SK-MEL-5 (cell line): ENCODE measurements around the gene GRIK1. TPM values are rescaled to one million over a fixed set of nuclear protein-coding genes. Genes with fewer than 3 reads are reported as not detected.

Source experiments
- DNase-seq: peaks from one replicate; pipeline ENCODE4 v3.0.0-alpha.2; 2016; ENCODE audit warnings: low read depth, low spot score
- in situ Hi-C: cut with HindIII; loops from 2 replicates; pipeline ENCODE4 v1.10.0; 2016; ENCODE audit warnings: low sequenced_read_pairs, high pct_unique_total_duplicates, low pct_unique_long_range_greater_than_20kb
- total RNA-seq: library from RNA; depleted of rRNA; stranded (reverse); fragments of >200 nt; shearing (Covaris generic); gene quantifications from 2 replicates; pipeline ENCODE4 v1.2.3, GENCODE V29; 2014

The GRIK1 gene
- total RNA-seq, 1 experiment from 2014 or later, result 0.11 TPM

DNA sequence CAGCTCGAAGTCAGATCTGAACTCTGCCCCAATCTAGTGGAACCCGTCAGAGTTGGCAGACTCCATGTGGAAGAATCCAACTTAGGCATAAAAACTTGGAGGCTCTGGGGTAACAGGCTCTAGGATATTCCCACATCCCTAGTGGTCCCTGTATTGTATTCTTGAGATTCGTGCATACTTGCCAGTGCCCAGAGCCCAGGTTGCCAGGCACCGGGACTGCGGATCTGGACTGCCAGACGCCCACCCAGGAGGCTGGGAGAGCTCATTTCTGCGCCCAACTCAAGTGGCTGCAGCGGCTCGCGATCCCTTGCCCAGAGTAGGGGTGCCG, 1.1 kb downstream of the GRIK1 start:
- no peak for DNase-seq
- in situ Hi-C loops, result no loop called here

DNA sequence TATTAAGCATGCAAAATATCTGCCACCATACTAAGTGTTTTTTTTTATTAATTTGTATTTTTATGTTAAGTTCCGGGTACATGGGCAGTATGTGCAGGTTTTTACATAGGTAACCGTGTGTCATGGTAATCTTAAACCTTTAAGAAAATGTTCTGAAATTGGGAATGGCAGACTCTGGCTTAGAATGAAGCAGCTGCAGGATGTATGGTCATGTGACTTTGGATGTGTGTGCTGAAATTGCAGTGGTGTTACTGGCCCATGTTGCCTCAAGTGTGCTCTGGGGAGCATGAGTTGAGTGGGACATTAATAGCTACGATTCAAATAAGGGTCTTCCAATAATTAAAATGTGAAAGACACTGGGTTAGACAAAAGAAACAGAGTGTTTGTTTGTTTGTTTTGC, 6.7 kb downstream of the GRIK1 start:
- no peak for DNase-seq
- in situ Hi-C loops, result no loop called here

DNA sequence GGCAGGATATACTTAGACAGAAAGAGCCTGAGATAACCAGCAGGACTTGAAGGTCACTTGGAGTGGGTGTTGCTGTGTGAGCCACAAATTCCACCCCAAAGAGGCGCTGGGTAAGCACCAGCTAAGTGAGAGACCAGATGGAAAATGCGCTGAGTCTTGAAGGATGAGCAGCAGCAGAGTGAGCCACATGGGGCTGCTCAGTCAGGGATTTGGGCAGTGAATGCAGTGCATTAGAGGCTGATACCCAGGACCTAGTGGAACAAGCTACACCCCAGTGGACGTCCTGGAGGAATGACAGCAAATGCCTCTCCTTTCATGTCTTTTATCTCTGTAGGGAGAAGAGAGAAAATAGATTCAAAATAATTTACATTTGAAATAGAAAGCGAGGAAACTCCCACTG, 11.3 kb downstream of the GRIK1 start:
- in situ Hi-C loops, result no loop called here
- DNase-seq, result no peak

DNA sequence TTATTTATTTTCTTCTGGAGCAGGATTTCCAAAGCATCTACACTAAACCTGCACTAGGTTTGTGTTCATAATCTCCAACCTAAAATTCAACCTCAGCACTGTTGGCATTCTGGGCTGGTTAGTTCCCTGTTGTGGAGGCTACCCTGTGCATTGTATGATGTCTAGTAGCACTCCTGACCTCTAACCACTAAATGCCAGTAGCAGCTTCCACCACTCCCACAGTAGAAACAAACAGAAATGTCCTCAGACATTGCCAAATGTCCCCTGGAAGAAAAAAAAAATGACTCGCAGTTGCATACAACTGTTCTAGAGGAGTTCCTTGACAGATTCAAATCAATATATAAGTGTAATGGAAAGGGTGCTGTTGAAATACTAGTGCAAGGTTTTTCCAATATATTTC, 18.9 kb downstream of the GRIK1 start:
- in situ Hi-C loops, result no loop called here
- DNase-seq, result no peak

DNA sequence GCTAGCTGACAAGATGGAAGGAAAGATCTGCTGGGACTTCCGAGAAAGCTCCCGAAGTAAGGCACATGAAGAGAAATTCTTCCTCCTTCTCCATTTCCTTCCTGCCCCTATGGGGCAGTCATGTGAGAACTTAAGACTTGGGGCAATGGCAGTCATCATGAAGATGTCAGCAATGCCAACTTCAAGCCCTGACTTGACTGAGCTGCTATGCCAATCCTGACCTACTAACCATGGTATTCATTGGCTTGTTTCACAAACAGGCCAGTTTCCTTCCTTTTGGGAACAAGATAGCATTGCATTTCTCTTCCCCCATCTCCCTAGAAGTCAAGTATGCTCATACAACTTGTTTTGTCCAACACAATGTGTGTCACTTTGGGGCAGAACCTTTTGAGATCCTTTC, 25.5 kb downstream of the GRIK1 start:
- in situ Hi-C loops, result no loop called here
- no peak for DNase-seq

DNA sequence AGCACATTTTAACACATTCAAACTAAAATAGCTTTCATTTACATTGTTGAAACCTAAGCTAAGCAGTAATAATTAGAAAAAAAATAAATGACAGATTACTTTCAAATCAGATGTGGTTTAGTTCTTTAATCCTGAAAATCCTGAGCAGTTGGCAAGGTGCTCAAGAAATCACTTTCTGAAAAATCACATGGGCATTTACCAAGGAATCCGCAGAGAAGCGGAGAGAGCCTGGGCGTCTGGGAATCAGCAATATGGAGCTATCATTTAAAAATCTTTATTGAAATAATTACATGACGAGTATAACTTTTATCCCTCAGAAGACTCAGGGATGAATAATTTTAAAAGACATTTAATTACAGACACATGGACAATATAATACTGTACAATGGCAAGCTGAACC, 30.2 kb downstream of the GRIK1 start:
- DNase-seq, result no peak
- in situ Hi-C loops, result no loop called here

DNA sequence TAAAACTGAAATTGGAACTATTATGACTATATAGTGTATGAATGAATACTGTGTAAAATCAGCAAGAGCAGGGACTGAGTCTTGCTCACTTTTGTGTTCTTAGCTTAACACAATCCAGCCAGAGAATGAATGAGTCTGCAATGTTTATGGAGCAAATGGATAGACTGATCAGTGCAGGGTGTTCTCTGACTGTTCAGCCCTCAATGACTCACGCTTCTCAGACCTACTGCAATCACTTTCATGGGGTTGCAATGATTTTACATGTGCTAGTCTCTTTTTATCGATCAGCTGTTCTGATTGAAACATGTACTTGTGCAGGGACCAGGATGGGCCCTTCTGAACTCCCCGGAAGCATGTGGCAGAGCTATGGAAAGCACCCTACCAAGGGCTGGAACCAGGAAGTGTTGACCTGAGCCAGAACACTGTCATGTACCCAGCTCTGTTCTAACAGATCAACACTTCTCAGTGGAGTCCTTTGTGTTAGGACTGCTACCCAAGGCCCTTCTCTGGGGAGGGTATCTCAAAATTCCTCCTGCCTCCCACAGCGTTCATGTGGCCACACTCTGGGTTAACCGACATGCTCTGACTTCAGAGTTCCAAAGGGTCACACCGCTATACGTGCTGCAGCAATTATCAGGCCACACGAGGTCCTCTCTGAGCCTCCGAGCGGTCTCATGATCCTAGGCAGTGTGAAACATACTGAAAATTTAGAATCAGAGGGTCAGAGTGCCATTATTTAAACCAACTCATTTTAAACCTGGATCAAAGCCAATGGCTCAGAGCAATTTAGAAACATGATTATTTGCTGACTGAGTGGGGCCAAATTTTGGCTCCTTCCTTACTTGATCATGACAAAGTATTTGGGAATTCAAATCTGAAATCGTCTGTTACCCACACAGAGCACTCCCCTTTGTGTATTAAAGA, 35.2 kb downstream of the GRIK1 start:
- DNase-seq, result peak; percentile 21
- in situ Hi-C loops, result no loop called here

DNA sequence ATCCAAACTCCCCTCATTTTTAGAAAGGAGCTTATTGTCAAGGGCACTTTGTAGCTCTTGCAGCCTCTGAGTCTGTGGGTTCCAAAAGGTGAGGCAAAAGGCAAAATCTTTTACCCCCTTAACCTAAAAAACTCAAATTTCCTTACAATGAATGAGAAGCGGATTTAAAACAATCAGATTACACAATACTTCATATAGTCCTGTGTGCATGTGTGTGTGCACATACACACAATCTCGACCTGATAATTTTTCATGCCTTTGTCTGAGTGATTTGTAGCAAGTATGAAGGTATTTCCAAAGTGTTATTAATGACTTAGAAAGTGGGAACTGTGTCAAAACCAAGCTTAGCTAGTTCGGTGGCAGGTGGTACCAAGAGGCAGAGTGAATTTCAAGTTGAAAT, 42.9 kb downstream of the GRIK1 start:
- DNase-seq, result no peak
- in situ Hi-C loops, result no loop called here

DNA sequence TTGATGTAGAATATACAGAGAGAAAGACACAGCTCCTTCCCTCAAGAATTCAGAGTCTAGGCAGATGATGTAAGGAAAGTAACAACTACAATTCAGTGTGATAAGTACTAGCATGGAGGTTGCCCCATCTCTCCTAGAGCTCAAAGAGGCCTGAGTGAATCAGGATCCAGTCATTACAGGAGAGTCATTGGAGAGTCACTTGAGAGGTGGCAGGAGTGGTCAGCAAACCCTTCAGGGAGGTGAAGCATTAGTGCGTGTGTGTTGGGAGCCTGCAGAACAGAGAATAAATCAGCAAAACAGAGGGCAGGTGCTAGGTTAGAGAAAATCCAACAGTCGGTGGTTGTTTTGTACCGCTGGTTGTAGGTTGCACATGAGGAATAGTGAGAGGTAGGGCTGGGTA, 46.1 kb downstream of the GRIK1 start:
- DNase-seq, result no peak
- in situ Hi-C loops, result no loop called here

DNA sequence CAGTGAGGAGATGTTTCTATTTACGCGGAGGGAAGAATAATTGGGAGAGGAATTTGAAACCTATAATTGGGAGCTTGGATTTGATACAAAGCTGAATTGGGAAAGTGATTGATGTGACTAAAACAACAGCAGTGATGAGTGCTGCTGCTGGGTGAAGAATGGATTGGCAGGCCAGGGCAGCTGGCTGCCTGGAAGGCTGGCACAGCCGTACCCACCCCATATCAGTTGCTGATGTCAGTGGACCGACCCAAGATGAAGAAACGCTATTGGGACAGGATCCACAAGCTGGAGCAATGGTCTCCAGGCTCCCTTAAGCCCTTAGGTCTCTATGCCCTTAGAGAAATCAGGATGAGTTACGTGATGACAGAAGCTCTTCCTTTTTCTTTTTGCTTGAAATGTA, 47.4 kb downstream of the GRIK1 start:
- no peak for DNase-seq
- in situ Hi-C loops, result no loop called here

DNA sequence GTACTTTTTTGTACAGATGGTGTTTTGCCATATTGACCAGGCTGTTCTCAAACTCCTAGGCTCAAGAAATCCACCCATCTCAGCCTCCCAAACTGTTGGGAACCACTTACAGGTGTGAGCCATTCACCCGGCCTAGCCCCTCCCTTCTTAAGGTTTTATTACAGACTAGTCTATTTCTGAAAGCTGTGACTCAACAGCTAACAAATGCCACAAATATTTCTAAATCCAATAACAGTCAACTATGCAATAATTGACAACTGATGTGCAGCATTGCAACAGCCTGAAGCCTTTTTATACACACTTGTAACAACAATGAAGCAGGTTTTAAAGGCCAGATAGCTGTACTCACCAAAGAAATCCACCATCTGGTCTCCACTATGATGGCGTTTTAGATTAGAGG, 51.4 kb downstream of the GRIK1 start:
- in situ Hi-C loops, result no loop called here

DNA sequence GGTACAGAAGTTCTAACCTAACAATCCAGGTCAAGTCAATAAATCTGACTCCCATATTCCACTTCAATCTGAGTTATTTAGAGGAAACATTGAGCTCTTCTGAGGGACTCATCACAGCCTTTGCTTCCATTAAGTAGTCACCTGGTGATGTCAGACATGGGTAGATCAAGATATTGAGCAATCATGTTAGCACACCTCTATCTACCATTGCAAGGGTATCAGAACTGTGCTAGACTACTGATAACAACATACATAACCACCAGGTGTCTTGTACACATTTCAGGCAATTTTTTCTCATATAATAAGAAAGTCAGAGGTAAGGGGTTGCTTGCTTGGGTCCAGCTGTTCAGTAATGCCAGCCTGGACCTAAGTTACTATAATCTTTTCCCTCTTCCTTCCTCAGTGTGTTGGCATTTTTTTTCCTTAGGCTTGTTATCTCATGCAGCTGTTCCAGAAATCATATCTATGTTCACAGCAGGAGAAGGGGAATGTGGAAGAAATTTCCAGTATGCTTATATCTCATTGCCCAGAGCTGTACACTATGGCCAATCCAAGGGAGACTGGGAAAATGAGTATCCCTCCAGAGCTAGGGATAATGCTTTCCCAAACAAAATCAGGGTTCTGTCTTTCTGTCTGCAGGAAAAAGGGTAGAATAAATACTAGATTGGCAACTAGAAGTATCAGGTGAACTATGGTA, 52.3 kb downstream of the GRIK1 start:
- in situ Hi-C loops, result no loop called here
- DNase-seq, result no peak

More for the DNA sequence above, 51.4 kb downstream of the GRIK1 start:
- no peak for DNase-seq

DNA sequence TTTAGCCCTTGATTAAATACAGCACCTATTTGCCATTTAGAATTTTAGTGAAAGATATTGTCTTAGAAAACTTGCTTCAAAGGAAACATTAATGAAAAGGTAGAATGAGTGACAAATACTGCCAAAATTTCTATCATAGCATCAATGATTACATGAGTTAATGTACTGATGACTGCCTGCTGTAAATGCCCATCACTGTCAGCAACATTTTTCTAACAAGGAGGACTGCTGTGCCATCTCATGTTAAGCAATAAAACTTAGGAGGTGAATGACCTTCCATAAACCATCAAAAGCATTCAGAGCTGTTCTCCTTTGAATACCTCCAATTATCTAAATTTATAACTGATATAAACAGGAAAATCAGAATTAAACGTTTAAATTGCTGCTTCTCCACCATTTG, 54.3 kb downstream of the GRIK1 start:
- DNase-seq, result no peak
- in situ Hi-C loops, result no loop called here

DNA sequence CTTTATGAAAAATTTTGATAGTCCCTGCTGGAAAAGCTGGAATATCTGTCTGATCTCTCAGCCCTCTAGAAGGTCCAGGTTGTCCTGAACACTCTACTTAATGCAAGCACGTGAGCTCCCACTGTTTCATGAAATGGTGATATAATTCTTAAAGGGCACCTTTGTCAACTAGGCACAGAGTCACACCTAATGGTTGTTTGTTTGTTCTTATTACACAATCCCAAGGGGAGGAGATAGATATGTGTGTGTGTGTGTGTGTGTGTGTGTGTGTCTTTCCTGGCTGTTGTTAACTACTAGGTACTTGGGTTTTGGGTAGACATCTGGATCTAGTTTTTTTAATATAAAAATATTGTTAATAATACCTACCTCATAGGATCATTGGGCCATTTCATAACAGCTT, 63.9 kb downstream of the GRIK1 start:
- no peak for DNase-seq
- in situ Hi-C loops, result no loop called here

DNA sequence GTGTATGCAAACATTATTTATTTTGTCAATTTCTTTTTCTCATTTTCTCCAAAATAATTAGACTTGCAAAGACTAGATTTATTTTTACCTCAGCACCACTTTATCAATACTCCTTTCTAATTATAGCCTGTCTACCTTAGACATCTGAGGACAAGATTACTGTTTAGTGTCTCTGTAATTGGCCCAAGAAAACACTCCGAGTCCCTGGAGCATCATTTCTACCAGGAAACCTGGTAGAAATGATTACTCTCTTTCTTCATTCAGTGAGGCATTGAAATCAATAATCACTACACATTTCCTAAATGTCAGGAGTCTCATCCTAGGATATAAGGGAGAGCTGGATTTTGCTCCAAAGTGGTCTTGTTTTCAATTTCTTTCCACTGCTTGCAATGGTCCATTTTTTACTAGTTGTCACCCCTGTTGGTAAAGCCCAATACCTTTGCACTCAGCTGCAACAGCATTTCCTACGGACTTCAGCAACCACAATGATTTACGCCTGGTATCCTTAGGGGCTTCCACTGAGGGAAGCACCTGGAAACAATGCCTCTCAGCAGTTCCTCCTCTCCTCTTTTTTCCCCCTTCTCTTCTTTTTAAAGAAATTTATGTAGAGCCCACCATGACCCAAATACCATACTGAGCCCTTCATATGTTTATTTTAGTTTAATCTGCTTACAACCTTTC, 64.6 kb downstream of the GRIK1 start:
- no peak for DNase-seq
- in situ Hi-C loops, result no loop called here

DNA sequence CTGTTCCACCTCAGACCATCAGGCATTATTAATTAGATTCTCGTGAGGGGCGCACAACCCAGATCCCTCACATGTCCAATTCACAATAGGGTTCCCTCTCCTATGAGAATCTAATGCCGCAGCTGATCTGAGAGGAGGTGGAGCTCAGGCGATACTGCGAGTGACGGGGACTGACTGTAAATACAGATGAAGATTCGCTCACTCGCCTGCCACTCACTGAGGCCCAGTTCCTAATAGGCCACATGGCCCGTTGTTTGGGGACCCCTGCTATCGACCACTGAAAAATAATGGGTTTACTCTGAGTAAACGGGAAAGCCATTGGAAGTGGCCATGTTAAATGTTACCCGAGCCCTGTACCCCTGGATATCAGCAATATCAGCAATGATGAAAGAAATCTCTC, 65.9 kb downstream of the GRIK1 start:
- no peak for DNase-seq
- in situ Hi-C loops, result no loop called here

DNA sequence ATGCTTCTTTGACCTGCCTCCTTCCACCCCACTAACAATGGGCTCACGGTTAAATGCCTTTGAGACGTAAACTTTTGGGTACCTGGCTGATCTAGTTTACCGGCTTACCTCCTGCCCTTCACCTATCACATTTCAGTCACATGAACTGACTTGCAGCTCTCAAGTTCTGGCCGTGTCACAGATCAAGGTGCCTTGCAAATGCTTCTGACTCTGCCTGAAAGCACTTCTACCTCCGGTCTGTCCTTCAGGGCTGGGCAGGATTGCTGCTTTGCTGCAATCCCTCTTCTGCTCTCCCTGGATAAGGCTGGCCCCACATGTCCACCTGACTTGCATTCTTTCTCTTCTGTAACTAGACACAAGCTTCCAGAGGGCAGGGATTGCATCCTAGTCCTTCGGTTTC, 69.0 kb downstream of the GRIK1 start:
- in situ Hi-C loops, result no loop called here
- no peak for DNase-seq

DNA sequence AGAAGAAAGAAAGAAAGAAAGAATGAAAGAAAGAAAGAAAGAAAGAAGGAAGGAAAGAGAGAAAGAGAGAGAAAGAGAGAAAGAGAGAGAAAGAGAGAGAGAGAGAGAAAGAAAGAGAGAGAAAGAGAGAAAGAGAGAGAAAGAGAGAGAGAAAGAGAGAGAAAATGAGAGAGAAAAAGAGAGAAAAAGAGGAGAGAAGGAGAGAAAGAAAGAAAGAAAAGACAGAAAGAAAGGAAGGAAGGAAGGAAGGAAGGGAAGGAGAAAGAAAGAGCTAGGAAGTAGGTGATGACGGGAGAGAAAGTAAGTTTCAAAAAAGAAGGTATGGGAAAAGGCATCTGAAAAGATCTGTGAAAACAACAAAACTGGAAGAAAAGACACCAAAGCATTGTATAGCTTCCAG, 72.0 kb downstream of the GRIK1 start:
- in situ Hi-C loops, result no loop called here

DNA sequence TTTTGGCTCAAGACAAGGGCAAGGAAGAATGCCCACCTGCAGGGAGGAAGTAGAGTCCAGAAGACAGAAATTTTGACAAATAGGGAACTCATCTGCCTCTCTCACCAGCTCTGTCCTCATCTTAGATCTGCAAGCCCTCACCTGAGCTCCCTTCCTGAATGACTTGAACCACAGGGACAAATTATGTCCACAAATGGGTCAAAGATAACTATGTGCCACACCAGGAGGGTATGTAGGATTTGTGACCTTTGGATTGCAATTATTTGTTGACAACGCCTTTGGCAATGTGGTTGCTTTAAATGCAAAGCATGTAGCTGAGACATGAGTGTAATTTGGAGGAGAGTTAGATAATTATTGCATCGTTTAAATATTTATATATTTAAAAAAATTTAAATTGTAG, 79.5 kb downstream of the GRIK1 start:
- DNase-seq, result no peak
- in situ Hi-C loops, result no loop called here

More for the DNA sequence above, 72.0 kb downstream of the GRIK1 start:
- no peak for DNase-seq
